IMR-90 (cell line): ENCODE results near the gene IL1A. TPM values are rescaled to one million over a fixed set of nuclear protein-coding genes. Genes with fewer than 3 reads are reported as not detected.
"Not testable (repeated sequence)": the region's sequence is repeated elsewhere in the genome, so short reads cannot be mapped to it uniquely, and the experiment has no call there.

Experiments
- ATAC-seq: fragments of 200-7000 bp; cut with Tn5 transposase; 2 replicates; pipeline ENCODE4 v1.9.1; 2020; ENCODE audit warnings: low read depth, mild to moderate bottlenecking, moderate library complexity
- BruUV-seq: library from RNA; stranded (reverse); fragments of 400-500 nt; replicated peaks from 2 replicates; lab custom pipeline; 2021; lab: Mats Ljungman, UMichigan
- CTCF ChIA-PET: fragments of 300-600 bp; formaldehyde crosslinking; extraction: SDS; loops from one replicate; lab custom pipeline; 2021; ENCODE audit warnings: antibody characterized with exemption; lab: Yijun Ruan, JAX
- POLR2A ChIA-PET: fragments of 300-600 bp; sonication (Branson Sonifier 250); formaldehyde crosslinking; loops from one replicate; lab custom pipeline; 2022; ENCODE audit warnings: antibody characterized with exemption; ENCODE audit not compliant: unreplicated experiment; lab: Charles Lee
- DNase-seq: peaks from one replicate; pipeline ENCODE4 v3.0.0; 2013
- H2AFZ ChIP-seq: replicated peaks from 2 replicates; pipeline ENCODE3; 2013; ENCODE audit warnings: low read length, mild to moderate bottlenecking; ENCODE audit not compliant: poor library complexity
- H2AK5ac ChIP-seq: 2 replicates; pipeline ENCODE4 v1.6.1; 2013; ENCODE audit warnings: low read depth, low read length, inconsistent platforms
- H2AK9ac ChIP-seq: replicated peaks from 2 replicates; pipeline ENCODE3; 2013; ENCODE audit warnings: mild to moderate bottlenecking, low read depth, low read length, moderate library complexity; ENCODE audit not compliant: poor library complexity
- H2BK120ac ChIP-seq: 2 replicates; pipeline ENCODE4 v1.6.1; 2013; ENCODE audit warnings: low read depth, low read length, inconsistent platforms
- H2BK15ac ChIP-seq: 3 replicates; pipeline ENCODE4 v1.6.1; 2013; ENCODE audit warnings: low read depth, low read length, inconsistent platforms
- H2BK20ac ChIP-seq: 2 replicates; pipeline ENCODE4 v1.6.1; 2013; ENCODE audit warnings: low read depth, mild to moderate bottlenecking, inconsistent platforms, low read length, moderate library complexity
- H2BK5ac ChIP-seq: 2 replicates; pipeline ENCODE4 v1.6.1; 2013; ENCODE audit warnings: mild to moderate bottlenecking, low read depth, low read length, inconsistent platforms; ENCODE audit not compliant: poor library complexity, severe bottlenecking
- H3K14ac ChIP-seq: replicated peaks from 2 replicates; pipeline ENCODE4 v1.6.1; 2013; ENCODE audit warnings: low read depth, low read length, inconsistent platforms
- H3K18ac ChIP-seq: 2 replicates; pipeline ENCODE4 v1.6.1; 2013; ENCODE audit warnings: low read depth, low read length, control low read depth
- H3K23ac ChIP-seq: 2 replicates; pipeline ENCODE4 v1.6.1; 2013; ENCODE audit warnings: low read depth, low read length, inconsistent platforms
- H3K27ac ChIP-seq: 2 replicates; pipeline ENCODE4 v1.5.1; 2013; ENCODE audit warnings: mild to moderate bottlenecking, control low read depth, low read length; ENCODE audit not compliant: insufficient read depth
- H3K27me3 ChIP-seq: 2 replicates; pipeline ENCODE4 v1.6.1; 2013; ENCODE audit warnings: low read length; ENCODE audit not compliant: control insufficient read depth, insufficient read depth
- H3K36me3 ChIP-seq: 2 replicates; pipeline ENCODE4 v1.6.1; 2013; ENCODE audit warnings: low read length, mixed read lengths; ENCODE audit not compliant: control insufficient read depth, insufficient read depth
- H3K4ac ChIP-seq: 2 replicates; pipeline ENCODE4 v1.6.1; 2013; ENCODE audit warnings: low read depth, low read length, inconsistent platforms
- H3K4me1 ChIP-seq: 2 replicates; pipeline ENCODE4 v1.6.1; 2013; ENCODE audit warnings: low read length, mixed read lengths; ENCODE audit not compliant: control insufficient read depth, insufficient read depth
- H3K4me2 ChIP-seq: 2 replicates; pipeline ENCODE4 v1.6.1; 2013; ENCODE audit warnings: low read depth, mild to moderate bottlenecking, control low read depth, low read length, moderate library complexity
- H3K4me3 ChIP-seq: 2 replicates; pipeline ENCODE4 v1.5.1; 2013; ENCODE audit warnings: low read depth, mild to moderate bottlenecking, control low read depth, low read length, moderate library complexity; ENCODE audit not compliant: insufficient read depth
- H3K56ac ChIP-seq: 2 replicates; pipeline ENCODE4 v1.6.1; 2013; ENCODE audit warnings: low read length, inconsistent platforms; ENCODE audit not compliant: insufficient read depth; ENCODE audit errors: extremely low read depth
- H3K79me1 ChIP-seq, 2 experiments: 2 replicates each; pipeline ENCODE4 v1.6.1; 2013; ENCODE audit warnings: low read length in 2 of 2, inconsistent platforms in 1 of 2, low read depth in 1 of 2
- H3K9ac ChIP-seq: 2 replicates; pipeline ENCODE4 v1.6.1; 2013; ENCODE audit warnings: low read depth, low read length, control low read depth
- H3K9me1 ChIP-seq: 2 replicates; pipeline ENCODE4 v1.6.1; 2013; ENCODE audit warnings: low read length, inconsistent platforms; ENCODE audit not compliant: insufficient read depth
- H3K9me3 ChIP-seq: 2 replicates; pipeline ENCODE4 v1.6.1; 2013; ENCODE audit warnings: low read length; ENCODE audit not compliant: control insufficient read depth, insufficient read depth
- H4K20me1 ChIP-seq: 2 replicates; pipeline ENCODE4 v1.6.1; 2013; ENCODE audit warnings: low read length, inconsistent platforms; ENCODE audit not compliant: insufficient read depth
- H4K5ac ChIP-seq: 2 replicates; pipeline ENCODE4 v1.6.1; 2013; ENCODE audit warnings: mild to moderate bottlenecking, low read depth, low read length, control low read depth
- H4K8ac ChIP-seq, 2 experiments: 2 replicates each; pipeline ENCODE4 v1.6.1; 2013; ENCODE audit warnings: low read depth in 2 of 2, low read length in 2 of 2, control low read depth in 1 of 2, inconsistent platforms in 1 of 2
- H4K91ac ChIP-seq: 2 replicates; pipeline ENCODE4 v1.6.1; 2013; ENCODE audit warnings: low read depth, low read length, inconsistent platforms; ENCODE audit not compliant: insufficient read depth
- WGBS, 2 experiments: methylation state at CpG; one replicate each; pipeline versions ENCODE4 v1.1.5 to v1.1.7; 2013; ENCODE audit warnings: missing lambda C conversion rate in 2 of 2; ENCODE audit not compliant: insufficient read length in 1 of 2; ENCODE audit errors: extremely low coverage in 2 of 2; 5-methylcytosine and 5-hydroxymethylcytosine counted together
- dilution Hi-C: fragments of 300-500 bp; cut with HindIII; formaldehyde crosslinking; loops from one replicate; pipeline ENCODE4 v1.14.3; 2018; ENCODE audit warnings: low sequenced_read_pairs; ENCODE audit not compliant: unreplicated experiment
- in situ Hi-C: fragments of 300-500 bp; cut with MboI; formaldehyde crosslinking; loops from 3 replicates; pipeline ENCODE4 v1.14.3; 2019; ENCODE audit warnings: low sequenced_read_pairs, inconsistent platforms, mixed read lengths
- intact Hi-C: fragments of 100-400 bp; cut with micrococcal nuclease; formaldehyde crosslinking; loops from 2 replicates; pipeline ENCODE4 v1.10.0; 2022
- polyA plus RNA-seq, 3 experiments: library from polyadenylated mRNA; depleted of rRNA; stranded (reverse); fragments of >200 nt; gene quantifications; 2 replicates each; pipeline ENCODE4 v1.2.3, GENCODE V29; 2012; ENCODE audit warnings: low replicate concordance in 1 of 3
- total RNA-seq: library from RNA; depleted of rRNA; stranded (reverse); fragments of >200 nt; gene quantifications from 2 replicates; pipeline ENCODE4 v1.2.3, GENCODE V29; 2012

IL1A gene
- total and polyA plus RNA-seq, 2 of the 4 experiments (the other 2 are of a cell fraction): 0.48 to 1.1 TPM

DNA sequence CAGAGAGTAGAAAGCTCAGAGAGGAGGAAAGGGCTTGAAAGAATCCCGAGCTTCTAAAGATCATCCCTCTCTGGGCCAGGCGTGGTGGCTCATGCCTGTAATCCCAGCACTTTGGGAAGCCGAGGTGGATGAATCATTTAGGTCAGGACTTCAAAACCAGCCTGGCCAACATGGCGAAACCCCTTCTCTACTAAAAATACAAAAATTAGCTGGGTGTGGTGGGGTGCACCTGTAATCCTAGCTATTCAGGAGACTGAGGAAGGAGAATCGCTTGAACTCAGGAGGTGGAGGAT is 49.3 kb upstream of the IL1A start:
- ATAC-seq, H4K5ac ChIP-seq, H3K9me3 ChIP-seq, CTCF ChIA-PET, H4K91ac ChIP-seq, H3K4me1 ChIP-seq, H4K20me1 ChIP-seq, H3K4ac ChIP-seq, in situ Hi-C loops, H2BK20ac ChIP-seq, H3K56ac ChIP-seq, H2BK120ac ChIP-seq, BruUV-seq, H2AFZ ChIP-seq, H3K4me3 ChIP-seq, H3K14ac ChIP-seq, intact Hi-C loops, H3K9ac ChIP-seq, H3K18ac ChIP-seq, H2BK15ac ChIP-seq, H2AK5ac ChIP-seq, H3K23ac ChIP-seq, DNase-seq, dilution Hi-C loops, H4K8ac ChIP-seq, H3K79me1 ChIP-seq, H3K36me3 ChIP-seq, H3K9me1 ChIP-seq, H2AK9ac ChIP-seq, POLR2A ChIA-PET, H3K27me3 ChIP-seq, H3K4me2 ChIP-seq, H3K27ac ChIP-seq, H2BK5ac ChIP-seq: not testable (repeated sequence)
- 100% methylated on average over 2 of the region's 5 CpGs; no CpG with 5 or more reads in 1 of the 2 experiments for WGBS, 2 experiments
